K562 (cell line): Measurements from ENCODE around the gene IGSF9. TPM values are rescaled to one million over a fixed set of nuclear protein-coding genes. Genes with fewer than 3 reads are reported as not detected.
A peak's percentile ranks its signal among the peaks of the same experiment; 100 is the strongest.

Experiments used
- CREB3L1 ChIP-seq: fragments of 450-650 bp; IDR thresholded peaks from 2 replicates; pipeline ENCODE4 v1.6.1; 2014; ENCODE audit warnings: low read depth, mild to moderate bottlenecking, moderate library complexity, borderline replicate concordance
- E2F6 ChIP-seq, 2 experiments: IDR thresholded peaks; 2 replicates each; pipeline ENCODE4 v1.6.1; 2011; ENCODE audit warnings: borderline replicate concordance in 1 of 2, control low read depth in 1 of 2, low read depth in 1 of 2, low read length in 1 of 2, mild to moderate bottlenecking in 1 of 2, mixed read lengths in 1 of 2, moderate library complexity in 1 of 2; ENCODE audit not compliant: insufficient read depth in 1 of 2, insufficient read length in 1 of 2, poor library complexity in 1 of 2, severe bottlenecking in 1 of 2; ENCODE audit errors: extremely low read depth in 1 of 2
- ETV5 ChIP-seq: sonication (generic); formaldehyde crosslinking; IDR thresholded peaks from 2 replicates; pipeline ENCODE4 v1.4.0; 2020; ENCODE audit warnings: low read depth, mild to moderate bottlenecking, missing genetic modification reagents
- HDAC3 ChIP-seq: fragments of 450-650 bp; IDR thresholded peaks from 2 replicates; pipeline ENCODE4 v1.6.1; 2018; ENCODE audit warnings: borderline replicate concordance, mild to moderate bottlenecking, moderate library complexity; ENCODE audit not compliant: partially characterized antibody
- KDM5B ChIP-seq: fragments of 200-600 bp; sonication (generic); IDR thresholded peaks from 2 replicates; pipeline ENCODE4 v1.6.1; 2012; ENCODE audit warnings: low read depth, mild to moderate bottlenecking, moderate library complexity, low read length, control low read depth, inconsistent platforms; ENCODE audit not compliant: insufficient replicate concordance
- LCOR ChIP-seq: sonication (generic); formaldehyde crosslinking; IDR thresholded peaks from 2 replicates; pipeline ENCODE4 v1.8.0; 2022; ENCODE audit warnings: mild to moderate bottlenecking, missing genetic modification reagents
- MNT ChIP-seq, 2 experiments: fragments of 450-650 bp; conservative IDR thresholded peaks; 2 replicates each; pipeline ENCODE4 v1.6.1; 2017; ENCODE audit warnings: mild to moderate bottlenecking in 2 of 2, moderate library complexity in 2 of 2
- POLR2G ChIP-seq: fragments of 200-400 bp; formaldehyde crosslinking; IDR thresholded peaks from 2 replicates; pipeline ENCODE4 v1.6.1; 2017; ENCODE audit warnings: low read depth, mild to moderate bottlenecking, antibody characterized with exemption, low read length, moderate library complexity
- PRDM10 ChIP-seq: fragments of 450-650 bp; IDR thresholded peaks from 2 replicates; pipeline ENCODE4 v1.6.1; 2018; ENCODE audit not compliant: partially characterized antibody
- SUPT5H ChIP-seq: fragments of 450-650 bp; IDR thresholded peaks from 2 replicates; pipeline ENCODE4 v1.6.1; 2016
- TBL1XR1 ChIP-seq, 2 experiments: IDR thresholded peaks; 2 replicates each; pipeline ENCODE4 v1.6.1; 2012; ENCODE audit warnings: improper control_type of control experiment in 2 of 2, low read length in 2 of 2, mild to moderate bottlenecking in 1 of 2
- TEAD4 ChIP-seq, 2 experiments: sonication (generic) in 1 of 2; formaldehyde crosslinking in 1 of 2; IDR thresholded peaks; 2 replicates each; pipeline versions ENCODE4 v1.6.1 to v1.8.0; 2012 to 2022; ENCODE audit warnings: borderline replicate concordance in 1 of 2, inconsistent platforms in 1 of 2, low read length in 1 of 2, mild to moderate bottlenecking in 1 of 2, missing genetic modification reagents in 1 of 2
- UBTF ChIP-seq, 2 experiments: IDR thresholded peaks; 2 replicates each; pipeline ENCODE4 v1.6.1; 2012; ENCODE audit warnings: improper control_type of control experiment in 2 of 2, low read depth in 2 of 2, low read length in 2 of 2, borderline replicate concordance in 1 of 2
- polyA plus RNA-seq, 8 experiments: library from polyadenylated mRNA; depleted of rRNA in 4 of 8; stranded (reverse) in 5 of 8; unstranded in 3 of 8; fragments of >200 nt; fragmentation: Nextera tagmentation in 2 of 8; fragmentation: Illumina TruSeq in 1 of 8; extraction: Ambion mirVana in 2 of 8; extraction: Trizol in 1 of 8; gene quantifications; 2 replicates each; pipeline versions ENCODE4 v1.2.1 to v1.2.3, GENCODE V29; 2011 to 2014; ENCODE audit warnings: inconsistent platforms in 1 of 8, missing spikeins in 1 of 8
- total RNA-seq, 7 experiments: library from RNA; depleted of rRNA in 6 of 7; stranded (reverse); fragments of >200 nt in 6 of 7; fragmentation: Illumina TruSeq in 2 of 7; extraction: Trizol in 2 of 7; gene quantifications; 2 replicates each; pipeline versions ENCODE4 v1.2.1 to v1.2.3, GENCODE V29; 2011 to 2021; ENCODE audit warnings: low replicate concordance in 1 of 7

Gene IGSF9
- total and polyA plus RNA-seq, 9 of the 15 experiments (the other 6 are each of a cell fraction or from before 2014, with no cell fraction given): 0.03 to 0.29 (median 0.07) TPM; not detected in 1

- TF ChIP-seq MNT (conservative IDR thresholded peaks at IDR 0.05) (peak in 1 of 2 experiments; percentile 43; a peak in 1 of 4 replicates), CREB3L1 (no peak), SUPT5H (0 out of 2 replicates have a peak, but pooled peaks have one; percentile 7), UBTF (IDR thresholded peaks at IDR 0.05; ENCODE audit: borderline replicate concordance in 1 of 2, low read depth in 2 of 2, low read length in 2 of 2) (0 out of 4 replicates have a peak, but pooled peaks of 1 of the 2 experiments have one; percentile 49), TEAD4 (IDR thresholded peaks at IDR 0.05; ENCODE audit: low read length) (peak; percentile 66), TEAD4 (CRISPR knock-in tag; IDR thresholded peaks at IDR 0.05; ENCODE audit: borderline replicate concordance) (no peak), KDM5B (peak; percentile 14), HDAC3 (peak; percentile 59), E2F6 (IDR thresholded peaks at IDR 0.05; ENCODE audit: borderline replicate concordance in 1 of 2, extremely low read depth in 1 of 2, insufficient read depth in 1 of 2, insufficient read length in 1 of 2, low read depth in 1 of 2, low read length in 1 of 2, poor library complexity in 1 of 2, severe bottlenecking in 1 of 2) (no peak), TBL1XR1 (IDR thresholded peaks at IDR 0.05; ENCODE audit: low read length in 2 of 2) (peak in 1 of 2 experiments; percentile 74; a peak in 2 of 4 replicates), ETV5 (CRISPR knock-in tag) (0 out of 2 replicates have a peak, but pooled peaks have one; percentile 48), PRDM10 (peak; percentile 64), LCOR (CRISPR knock-in tag) (0 out of 2 replicates have a peak, but pooled peaks have one; percentile 51), POLR2G (peak; percentile 58)
Observed at GRCh38 chr1:159921700-159922504, 23.5 kb downstream of the IGSF9 start (continued).
